H1 (cell line): ENCODE results near the gene ACKR3.

Experiments
- BCL11A ChIP-seq, 2 experiments: IDR thresholded peaks; one replicate each; pipeline ENCODE4 v1.6.1; 2011; ENCODE audit warnings: low read depth in 2 of 2, low read length in 2 of 2, mild to moderate bottlenecking in 2 of 2
- CREB1 ChIP-seq: IDR thresholded peaks from 2 replicates; pipeline ENCODE4 v1.6.1; 2012; ENCODE audit warnings: inconsistent platforms
- CTCF ChIP-seq, 3 experiments: IDR thresholded peaks; 1 replicate in 2 of 3; 2 replicates in 1 of 3; pipeline versions ENCODE4 v1.5.1 to v1.6.1; 2011; ENCODE audit warnings: low read length in 3 of 3, mild to moderate bottlenecking in 3 of 3, inconsistent platforms in 2 of 3, low read depth in 1 of 3, moderate library complexity in 1 of 3; ENCODE audit not compliant: insufficient read depth in 1 of 3; ENCODE audit errors: control extremely low read depth in 1 of 3
- E2F6 ChIP-seq: IDR thresholded peaks from 2 replicates; pipeline ENCODE4 v1.6.1; 2012; ENCODE audit warnings: inconsistent platforms
- EP300 ChIP-seq, 2 experiments: IDR thresholded peaks; 1 replicate in 1 of 2; 2 replicates in 1 of 2; pipeline ENCODE4 v1.6.1; 2011 to 2012; ENCODE audit warnings: low read depth in 2 of 2, low read length in 2 of 2, mild to moderate bottlenecking in 2 of 2, borderline replicate concordance in 1 of 2, inconsistent platforms in 1 of 2, moderate library complexity in 1 of 2
- EZH2 ChIP-seq: fragments of 200-600 bp; sonication (generic); IDR thresholded peaks from 2 replicates; pipeline ENCODE4 v1.7.1; 2012; ENCODE audit warnings: low read depth, mild to moderate bottlenecking, moderate library complexity, low read length, inconsistent platforms; ENCODE audit not compliant: severe bottlenecking
- JUND ChIP-seq: IDR thresholded peaks from 2 replicates; pipeline ENCODE4 v1.6.1; 2011; ENCODE audit warnings: mild to moderate bottlenecking, improper control_type of control experiment, low read length
- MAX ChIP-seq: IDR thresholded peaks from 2 replicates; pipeline ENCODE4 v1.6.1; 2012; ENCODE audit warnings: inconsistent platforms
- PHF8 ChIP-seq: fragments of 200-600 bp; sonication (generic); conservative IDR thresholded peaks from 2 replicates; pipeline ENCODE4 v1.7.1; 2012; ENCODE audit warnings: low read depth, mild to moderate bottlenecking, inconsistent platforms, low read length, moderate library complexity
- POLR2A ChIP-seq, 2 experiments: IDR thresholded peaks; 1 replicate in 1 of 2; 2 replicates in 1 of 2; pipeline ENCODE4 v1.6.1; 2011; ENCODE audit warnings: low read depth in 2 of 2, low read length in 2 of 2, mild to moderate bottlenecking in 2 of 2; ENCODE audit errors: control extremely low read depth in 1 of 2
- SIN3A ChIP-seq, 2 experiments: IDR thresholded peaks in 1 of 2; conservative IDR thresholded peaks in 1 of 2; 2 replicates each; pipeline ENCODE4 v1.6.1; 2011 to 2012; ENCODE audit warnings: low read length in 2 of 2, improper control_type of control experiment in 1 of 2, low read depth in 1 of 2, mild to moderate bottlenecking in 1 of 2
- SRF ChIP-seq: IDR thresholded peaks from 2 replicates; pipeline ENCODE4 v1.6.1; 2011; ENCODE audit warnings: mild to moderate bottlenecking, low read depth, low read length, moderate library complexity
- USF2 ChIP-seq: IDR thresholded peaks from 2 replicates; pipeline ENCODE4 v1.6.1; 2011; ENCODE audit warnings: low read length, improper control_type of control experiment

- TF ChIP-seq CTCF (IDR thresholded peaks at IDR 0.05; ENCODE audit: control extremely low read depth in 1 of 3, insufficient read depth in 1 of 3, low read depth in 1 of 3, low read length in 3 of 3) (no peak), EZH2 (no peak), MAX (no peak), USF2 (no peak), BCL11A (IDR thresholded peaks at IDR 0.05; ENCODE audit: low read depth in 2 of 2, low read length in 2 of 2) (no peak), CREB1 (no peak), E2F6 (no peak), SIN3A (conservative IDR thresholded peaks at IDR 0.05 in 1 of 2, IDR thresholded peaks at IDR 0.05 in 1 of 2; ENCODE audit: low read depth in 1 of 2, low read length in 2 of 2) (no peak), POLR2A (IDR thresholded peaks at IDR 0.05; ENCODE audit: control extremely low read depth in 1 of 2, low read depth in 2 of 2, low read length in 2 of 2) (no peak), JUND (no peak), SRF (no peak), PHF8 (no peak), EP300 (IDR thresholded peaks at IDR 0.05; ENCODE audit: borderline replicate concordance in 1 of 2, low read depth in 2 of 2, low read length in 2 of 2) (no peak)
These were observed 58.8 kb downstream of the ACKR3 start for GRCh38 chr2:236628256-236628901.
